ENCODE data around the gene MOCS2. TPM values are rescaled to one million over a fixed set of nuclear protein-coding genes. Genes with fewer than 3 reads are reported as not detected.

MOCS2 gene
- total and polyA plus RNA-seq, 10 of the 15 experiments (the other 5 are each of a cell fraction or from before 2014, with no cell fraction given) = 11.0 to 27.4 (median 22.5) TPM

GRCh38 chr5:53127107-53127506, 17.6 kb upstream of the MOCS2 start (continued):
- TF ChIP-seq ZBTB11 (CRISPR knock-in tag; IDR thresholded peaks at IDR 0.05) (no peak), ZBTB4 (CRISPR knock-in tag; IDR thresholded peaks at IDR 0.05) (no peak)

GRCh38 chr5:53126521-53126920, 17.0 kb upstream of the MOCS2 start:
- TF ChIP-seq BCL11A (IDR thresholded peaks at IDR 0.05; ENCODE audit: low read depth, low read length) (no peak), CREM (IDR thresholded peaks at IDR 0.05; ENCODE audit: low read depth) (no peak), SKIL (IDR thresholded peaks at IDR 0.05; ENCODE audit: low read depth, poor library complexity, severe bottlenecking) (no peak), USF1 (IDR thresholded peaks at IDR 0.05; ENCODE audit: borderline replicate concordance, extremely low read length, insufficient read depth, low read depth, low read length) (no peak), SRF (IDR thresholded peaks at IDR 0.05; ENCODE audit: low read depth in 2 of 2, low read length in 2 of 2) (no peak), CHD4 (IDR thresholded peaks at IDR 0.05) (no peak)
- FAIRE-seq (no peak), DNase-seq (ENCODE audit: low read depth, low spot score) (no peak), ATAC-seq (no peak)
- Histone ChIP-seq H2AFZ (ENCODE audit: control insufficient read depth, low read depth, low read length) (no peak overlapping the region), H3K9me3 (replicated peaks; ENCODE audit: control insufficient read depth, insufficient read depth, low read length) (no peaks in the 10 kb centered on the region), H3K4me1 (ENCODE audit: control insufficient read depth, insufficient read depth, low read length) (no peaks in the 10 kb centered on the region), H3K9ac (ENCODE audit: control insufficient read depth, insufficient read depth, low read length) (no peak overlapping the region), H3K36me3 (ENCODE audit: control insufficient read depth in 2 of 2, insufficient read depth in 2 of 2, low read length in 1 of 2) (no peaks in the 10 kb centered on the region), H3K4me2 (ENCODE audit: control insufficient read depth, insufficient read depth) (no peak overlapping the region), H4K20me1 (ENCODE audit: control insufficient read depth, insufficient read depth) (no peaks in the 10 kb centered on the region), H3K4me3 (no peak overlapping the region), H3K27me3 (replicated peaks in 1 of 2; ENCODE audit: control insufficient read depth in 2 of 2, insufficient read depth in 2 of 2, low read length in 1 of 2) (no peaks in the 10 kb centered on the region; a peak in 1 of 4 replicates), H3K79me2 (ENCODE audit: control insufficient read depth, insufficient read depth, low read length) (no peaks in the 10 kb centered on the region), H3K27ac (ENCODE audit: control insufficient read depth, insufficient read depth) (no peak overlapping the region)
- ChIA-PET CTCF (no interaction called here), POLR2A (no interaction called here), RAD21 (ENCODE audit: unreplicated experiment) (no interaction called here), SMC1A (ENCODE audit: uncharacterized antibody, unreplicated experiment) (no interaction called here)
- WGBS (ENCODE audit: insufficient coverage, insufficient replicate concordance, low lambda C conversion rate, missing lambda C conversion rate) = 34% methylated on average over 3 of the region's 3 CpGs
- BruUV-seq (replicated peaks) = no TSS peak
- intact Hi-C loops (cut with micrococcal nuclease; ENCODE audit: unreplicated experiment) (no loop called here), in situ Hi-C loops (cut with MboI) (no loop called here)
